Measurements from ENCODE around the gene SCGB1C2.
A peak's percentile ranks its signal among the peaks of the same experiment; 100 is the strongest.
"Not testable (repeated sequence)": the region's sequence is repeated elsewhere in the genome, so short reads cannot be mapped to it uniquely, and the experiment has no call there.

The SCGB1C2 gene

DNA sequence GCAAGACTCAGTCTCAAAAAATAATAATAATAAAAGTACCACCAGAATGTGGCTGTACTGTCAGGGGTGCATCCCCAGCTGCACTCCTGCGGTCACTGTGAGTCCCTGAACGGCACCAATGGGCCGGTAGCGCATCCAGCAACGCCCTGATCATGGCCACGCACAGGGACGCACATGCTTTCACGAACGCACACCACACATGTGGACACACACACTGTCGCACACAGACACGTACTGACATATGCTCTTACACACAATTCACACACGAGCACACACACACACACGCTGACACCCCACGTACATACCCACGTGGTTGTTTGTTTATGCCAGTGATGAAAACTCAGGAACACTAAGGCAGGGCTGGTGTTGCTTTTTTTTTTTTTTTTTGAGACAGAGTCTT lies 22.2 kb downstream of the SCGB1C2 start:
- TF ChIP-seq CTCF (IDR thresholded peaks at IDR 0.05; ENCODE audit: borderline replicate concordance, insufficient read depth, low read depth, low read length), result no peak
- no peak overlapping the region for H3K4me3 ChIP-seq (ENCODE audit: low read depth, low read length)

GRCh38 chr17:160336-160735 lies 23.0 kb downstream of the SCGB1C2 start:
- no peak overlapping the region for H3K4me3 ChIP-seq (ENCODE audit: low read depth, low read length)
- TF ChIP-seq CTCF (IDR thresholded peaks at IDR 0.05; ENCODE audit: borderline replicate concordance, insufficient read depth, low read depth, low read length), result no peak

- no peak overlapping the region for H3K4me3 ChIP-seq (ENCODE audit: low read depth, low read length)
- TF ChIP-seq CTCF (IDR thresholded peaks at IDR 0.05; ENCODE audit: borderline replicate concordance, insufficient read depth, low read depth, low read length), result no peak
Observed at GRCh38 chr17:161481-161880, 24.1 kb downstream of the SCGB1C2 start.

DNA sequence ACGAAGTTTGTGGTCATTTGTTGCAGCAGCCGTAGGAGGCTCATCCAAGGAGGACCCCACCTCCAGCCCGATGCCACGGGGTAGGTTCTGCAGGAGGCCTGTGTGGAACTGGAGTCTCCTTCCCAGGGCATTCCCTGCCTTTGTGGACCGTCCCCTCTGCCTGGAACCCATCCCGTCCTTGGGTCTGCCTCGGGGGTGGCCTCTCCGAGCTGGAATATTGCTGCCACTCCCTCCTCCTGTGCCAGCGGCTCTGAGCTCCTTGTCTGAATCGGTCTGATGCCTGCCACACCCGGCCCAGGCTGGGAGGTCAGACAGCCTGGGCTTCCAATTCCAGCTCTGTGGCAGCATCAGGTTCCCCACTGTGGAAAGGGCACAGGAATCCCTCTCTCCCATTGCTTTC lies 25.3 kb downstream of the SCGB1C2 start:
- no peak for TF ChIP-seq CTCF (IDR thresholded peaks at IDR 0.05; ENCODE audit: borderline replicate concordance, insufficient read depth, low read depth, low read length)

GRCh38 chr17:163514-164098 lies 26.2 kb downstream of the SCGB1C2 start:
- H3K4me3 ChIP-seq (ENCODE audit: low read depth, low read length), result no peak overlapping the region
- TF ChIP-seq CTCF (IDR thresholded peaks at IDR 0.05; ENCODE audit: borderline replicate concordance, insufficient read depth, low read depth, low read length), result no peak

More for the DNA sequence above, 25.3 kb downstream of the SCGB1C2 start:
- no peak overlapping the region for H3K4me3 ChIP-seq (ENCODE audit: low read depth, low read length)

DNA sequence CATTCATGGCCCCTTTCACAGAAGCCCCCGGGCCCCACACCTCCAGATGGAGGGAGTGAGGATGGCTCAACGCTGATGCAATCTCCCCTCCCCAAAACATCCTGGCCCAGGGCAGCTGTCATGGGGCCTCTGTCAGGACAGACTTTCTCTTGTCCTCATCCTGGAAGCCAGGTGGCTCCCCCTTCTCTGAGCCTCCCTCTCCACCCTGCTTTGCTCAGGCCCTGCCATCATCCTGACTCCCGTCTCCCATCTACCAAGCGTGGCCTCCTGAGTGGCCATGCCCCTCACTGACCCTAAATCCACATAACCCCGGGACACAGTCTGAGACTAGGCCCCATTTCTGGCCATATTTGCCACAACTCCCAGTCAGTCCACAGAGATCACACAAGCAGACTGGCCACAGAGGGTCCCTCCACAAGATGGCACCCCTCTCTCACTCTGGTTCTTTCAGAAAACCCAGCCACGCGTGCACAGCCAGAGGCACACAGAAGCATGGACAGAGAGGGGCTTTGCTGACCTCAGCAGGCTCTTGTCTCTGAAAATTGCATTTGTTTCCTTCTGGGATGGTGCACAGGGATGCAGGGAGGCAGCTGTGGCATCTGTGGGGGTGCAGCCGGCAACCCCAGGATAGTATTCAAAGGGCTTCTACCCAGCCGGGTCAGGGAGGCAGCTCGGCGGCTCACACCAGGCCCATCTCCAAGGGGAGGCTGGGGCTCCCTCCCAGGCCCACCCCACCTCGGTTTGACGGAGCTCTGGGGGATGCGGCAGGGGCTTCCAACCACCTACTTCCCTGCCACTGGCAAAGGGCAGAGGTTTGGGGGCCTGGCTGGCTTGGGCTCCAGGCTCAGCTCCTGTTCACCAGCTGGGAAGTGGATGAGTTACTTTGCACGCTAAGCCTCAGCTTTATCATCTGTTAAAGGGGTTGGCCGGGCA lies 27.2 kb downstream of the SCGB1C2 start:
- TF ChIP-seq CTCF (IDR thresholded peaks at IDR 0.05; ENCODE audit: borderline replicate concordance, insufficient read depth, low read depth, low read length), result peak; percentile 38; the same call in 1 of the 2 replicates
- H3K4me3 ChIP-seq (ENCODE audit: low read depth, low read length), result no peak overlapping the region

- no peak for TF ChIP-seq CTCF (IDR thresholded peaks at IDR 0.05; ENCODE audit: borderline replicate concordance, insufficient read depth, low read depth, low read length)
- H3K4me3 ChIP-seq (ENCODE audit: low read depth, low read length), result no peak overlapping the region
Observed at GRCh38 chr17:165939-166338, 28.6 kb downstream of the SCGB1C2 start.

DNA sequence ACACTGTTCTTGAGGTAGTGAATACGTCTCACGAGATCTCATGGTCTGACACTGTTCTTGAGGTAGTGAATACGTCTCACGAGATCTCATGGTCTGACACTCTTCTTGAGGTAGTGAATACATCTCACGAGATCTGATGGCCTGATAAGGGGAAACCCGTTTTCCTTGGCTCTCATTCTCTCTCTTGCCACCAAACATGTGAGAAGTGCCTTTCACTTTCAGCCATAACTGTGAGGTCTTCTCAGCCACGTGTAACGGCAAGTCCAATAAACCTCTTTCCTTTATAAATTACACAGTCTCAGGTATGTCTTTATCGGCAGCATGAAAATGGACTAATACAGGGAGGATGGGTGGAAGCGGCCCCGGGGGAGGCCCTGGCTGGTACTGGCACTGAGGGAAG lies 31.2 kb downstream of the SCGB1C2 start:
- H3K4me3 ChIP-seq (ENCODE audit: low read depth, low read length), result not testable (repeated sequence)

Data from GM12875 (cell line).